Measurements from ENCODE around the gene DLG2. TPM values are rescaled to one million over a fixed set of nuclear protein-coding genes. Genes with fewer than 3 reads are reported as not detected.

DLG2 gene
- total RNA-seq, 1 donor from 2014 or later = 2.1 TPM

- DNase-seq (ENCODE audit: low read depth, low spot score) = no peak
- Mint-ChIP-seq H3K9me3 (no peaks in the 10 kb centered on the region), H3K4me1 (no peaks in the 10 kb centered on the region), H3K27me3 (ENCODE audit: low read depth) (no peaks in the 10 kb centered on the region), H3K4me3 (no peak overlapping the region), H3K27ac (ENCODE audit: unreplicated experiment) (peak overlapping the region; percentile 40), H3K36me3 (ENCODE audit: low read depth) (no peaks in the 10 kb centered on the region)
- TF ChIP-seq, protein P1, sequence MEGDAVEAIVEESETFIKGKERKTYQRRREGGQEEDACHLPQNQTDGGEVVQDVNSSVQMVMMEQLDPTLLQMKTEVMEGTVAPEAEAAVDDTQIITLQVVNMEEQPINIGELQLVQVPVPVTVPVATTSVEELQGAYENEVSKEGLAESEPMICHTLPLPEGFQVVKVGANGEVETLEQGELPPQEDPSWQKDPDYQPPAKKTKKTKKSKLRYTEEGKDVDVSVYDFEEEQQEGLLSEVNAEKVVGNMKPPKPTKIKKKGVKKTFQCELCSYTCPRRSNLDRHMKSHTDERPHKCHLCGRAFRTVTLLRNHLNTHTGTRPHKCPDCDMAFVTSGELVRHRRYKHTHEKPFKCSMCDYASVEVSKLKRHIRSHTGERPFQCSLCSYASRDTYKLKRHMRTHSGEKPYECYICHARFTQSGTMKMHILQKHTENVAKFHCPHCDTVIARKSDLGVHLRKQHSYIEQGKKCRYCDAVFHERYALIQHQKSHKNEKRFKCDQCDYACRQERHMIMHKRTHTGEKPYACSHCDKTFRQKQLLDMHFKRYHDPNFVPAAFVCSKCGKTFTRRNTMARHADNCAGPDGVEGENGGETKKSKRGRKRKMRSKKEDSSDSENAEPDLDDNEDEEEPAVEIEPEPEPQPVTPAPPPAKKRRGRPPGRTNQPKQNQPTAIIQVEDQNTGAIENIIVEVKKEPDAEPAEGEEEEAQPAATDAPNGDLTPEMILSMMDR (conservative IDR thresholded peaks at IDR 0.05) = no peak
These were observed 2159.3 kb downstream of the DLG2 start for GRCh38 chr11:83467837-83468236.

GRCh38 chr11:83464160-83464944 lies 2162.8 kb downstream of the DLG2 start:
- Mint-ChIP-seq H3K36me3 (ENCODE audit: low read depth) (no peaks in the 10 kb centered on the region), H3K4me1 (no peaks in the 10 kb centered on the region), H3K27me3 (ENCODE audit: low read depth) (no peaks in the 10 kb centered on the region), H3K4me3 (no peak overlapping the region), H3K27ac (ENCODE audit: unreplicated experiment) (no peak overlapping the region), H3K9me3 (no peaks in the 10 kb centered on the region)
- DNase-seq (ENCODE audit: low read depth, low spot score) = no peak
- TF ChIP-seq, protein P1 (conservative IDR thresholded peaks at IDR 0.05) = no peak

- Mint-ChIP-seq H3K27ac (ENCODE audit: unreplicated experiment) (no peak overlapping the region), H3K4me3 (no peak overlapping the region), H3K4me1 (peaks cover 17% of the 10 kb centered on the region), H3K9me3 (no peaks in the 10 kb centered on the region), H3K27me3 (ENCODE audit: low read depth) (no peaks in the 10 kb centered on the region), H3K36me3 (ENCODE audit: low read depth) (no peaks in the 10 kb centered on the region)
- TF ChIP-seq, protein P1 (conservative IDR thresholded peaks at IDR 0.05) = no peak
- no peak for DNase-seq (ENCODE audit: low read depth, low spot score)
These were observed 2167.3 kb downstream of the DLG2 start for GRCh38 chr11:83459798-83460197.

DNA sequence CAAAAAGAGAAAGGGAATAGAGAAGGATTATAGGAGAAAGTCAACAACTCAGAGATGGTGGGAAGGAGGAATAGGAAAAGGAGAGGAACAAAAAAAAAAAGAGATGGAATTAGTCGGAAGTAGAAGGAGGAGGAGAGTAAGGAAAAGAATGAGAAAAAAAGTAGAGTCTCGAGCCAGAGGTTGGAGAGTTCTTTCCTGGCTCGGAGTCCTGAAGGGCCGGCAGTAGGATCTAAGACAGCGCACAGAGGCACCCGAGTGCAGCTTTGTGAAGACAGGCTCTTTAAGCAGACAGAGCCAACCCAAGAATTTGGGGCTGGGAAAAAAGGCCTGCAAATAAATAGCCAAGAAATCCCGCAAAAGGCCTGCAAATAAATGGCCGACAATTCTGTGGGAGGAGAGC lies 2170.6 kb downstream of the DLG2 start:
- Mint-ChIP-seq H3K27me3 (ENCODE audit: low read depth) (no peaks in the 10 kb centered on the region), H3K4me1 (peaks cover 17% of the 10 kb centered on the region), H3K36me3 (ENCODE audit: low read depth) (no peaks in the 10 kb centered on the region), H3K9me3 (no peaks in the 10 kb centered on the region), H3K27ac (ENCODE audit: unreplicated experiment) (no peak overlapping the region), H3K4me3 (no peak overlapping the region)
- TF ChIP-seq, protein P1 (conservative IDR thresholded peaks at IDR 0.05) = no peak
- DNase-seq (ENCODE audit: low read depth, low spot score) = no peak

DNA sequence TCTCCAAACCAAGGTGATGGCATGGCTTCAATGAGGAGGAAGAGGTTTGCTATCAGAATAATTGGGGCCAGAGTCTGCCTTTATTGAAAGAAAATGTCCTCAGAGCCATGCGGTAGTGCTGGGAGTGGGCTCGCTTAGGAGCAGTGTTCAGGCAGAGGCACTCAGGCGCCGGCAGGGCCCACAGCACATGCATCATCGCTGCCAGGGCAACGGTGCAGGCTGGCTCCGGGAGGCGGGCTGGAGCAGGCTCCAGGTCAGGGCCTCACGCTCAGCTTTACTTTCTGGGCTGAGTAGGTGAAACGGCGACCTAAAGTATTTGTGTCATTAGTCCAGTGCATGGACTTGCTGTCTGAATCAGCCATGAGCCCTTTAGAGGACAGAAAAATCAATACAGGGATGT lies 2171.1 kb downstream of the DLG2 start:
- Mint-ChIP-seq H3K4me3 (no peak overlapping the region), H3K27me3 (ENCODE audit: low read depth) (no peaks in the 10 kb centered on the region), H3K27ac (ENCODE audit: unreplicated experiment) (peak overlapping the region; percentile 36), H3K36me3 (ENCODE audit: low read depth) (no peaks in the 10 kb centered on the region), H3K9me3 (no peaks in the 10 kb centered on the region), H3K4me1 (peaks cover 17% of the 10 kb centered on the region)
- DNase-seq (ENCODE audit: low read depth, low spot score) = peak; percentile 37
- TF ChIP-seq, protein P1 (conservative IDR thresholded peaks at IDR 0.05) = no peak
